Thoracic aorta (tissue), 2 donors: ENCODE measurements around the gene PAGR1. TPM values are rescaled to one million over a fixed set of nuclear protein-coding genes. Genes with fewer than 3 reads are reported as not detected.
"Not testable (repeated sequence)": the region's sequence is repeated elsewhere in the genome, so short reads cannot be mapped to it uniquely, and the experiment has no call there.

Experiments
- ATAC-seq: fragments of 150-250 bp; one replicate; pipeline ENCODE4 v1.8.0; 2017; ENCODE audit warnings: low read depth; ENCODE audit not compliant: insufficient number of reproducible peaks, low FRiP score
- DNase-seq: peaks from one replicate; pipeline ENCODE4 v3.0.0-alpha.2; 2020; ENCODE audit warnings: low spot score
- H3K27ac ChIP-seq, 2 donors: fragments of 200-600 bp; sonication (generic); 1 replicate in 1 of 2; 2 replicates in 1 of 2; pipeline ENCODE4 v1.5.1; 2016; ENCODE audit warnings: mild to moderate bottlenecking in 2 of 2, moderate library complexity in 2 of 2
- H3K27me3 ChIP-seq: fragments of 200-600 bp; sonication (generic); replicated peaks from 2 replicates; pipeline ENCODE4 v1.6.0; 2016; ENCODE audit warnings: mild to moderate bottlenecking; ENCODE audit not compliant: insufficient read depth
- H3K36me3 ChIP-seq: fragments of 200-600 bp; sonication (generic); one replicate; pipeline ENCODE4 v1.5.1; 2016
- H3K4me1 ChIP-seq, 2 donors: fragments of 200-600 bp; sonication (generic); 1 replicate in 1 of 2; 2 replicates in 1 of 2; pipeline versions ENCODE4 v1.5.1 to v1.6.0; 2016; ENCODE audit warnings: low read depth in 2 of 2, mild to moderate bottlenecking in 1 of 2; ENCODE audit not compliant: control insufficient read depth in 1 of 2
- H3K4me3 ChIP-seq: fragments of 200-600 bp; sonication (generic); 2 replicates; pipeline ENCODE4 v1.5.1; 2016; ENCODE audit warnings: mild to moderate bottlenecking
- H3K9me3 ChIP-seq: fragments of 200-600 bp; sonication (generic); 2 replicates; pipeline ENCODE4 v1.5.1; 2016
- CTCF ChIP-seq: fragments of 200-600 bp; sonication (generic); IDR thresholded peaks from one replicate; pipeline ENCODE4 v1.5.1; 2019; ENCODE audit warnings: antibody characterized with exemption
- total RNA-seq, 2 donors: library from RNA; depleted of rRNA; stranded (reverse); fragments of >200 nt; gene quantifications; one replicate each; pipeline versions ENCODE4 v1.1.0 to v1.2.3, GENCODE V29; 2016

Gene PAGR1
- total RNA-seq, 2 donors from 2014 or later, result 40.8 to 45.2 TPM

- Histone ChIP-seq H3K27me3 (no peaks in the 10 kb centered on the region), H3K9me3 (no peaks in the 10 kb centered on the region), H3K36me3 (peaks cover 6% of the 10 kb centered on the region), H3K27ac (no peak overlapping the region), H3K4me3 (no peak overlapping the region), H3K4me1 (peaks cover 9 to 33% of the 10 kb centered on the region in 2 donors)
- DNase-seq (no peak), ATAC-seq (no peak)
- TF ChIP-seq CTCF, result no peak
These were observed 48.3 kb downstream of the PAGR1 start for GRCh38 chr16:29864205-29864604.

GRCh38 chr16:29868396-29869009 lies 52.6 kb downstream of the PAGR1 start:
- DNase-seq, result no peak
- no peaks in the 10 kb centered on the region for H3K27me3 ChIP-seq
- ATAC-seq, result no peak
- TF ChIP-seq CTCF, result no peak
- H3K4me1 ChIP-seq, result peaks cover 0 to 4% of the 10 kb centered on the region in 2 donors
- no peaks in the 10 kb centered on the region for H3K36me3 ChIP-seq
- no peaks in the 10 kb centered on the region for H3K9me3 ChIP-seq
- no peak overlapping the region for H3K4me3 ChIP-seq
- H3K27ac ChIP-seq, result no peak overlapping the region

- H3K4me3 ChIP-seq, ATAC-seq, DNase-seq, H3K27ac ChIP-seq, H3K9me3 ChIP-seq, H3K36me3 ChIP-seq, H3K4me1 ChIP-seq, H3K27me3 ChIP-seq: not testable (repeated sequence)
These were observed 53.1 kb downstream of the PAGR1 start for GRCh38 chr16:29869067-29869466.

Other genes with a start within 250 kb of the PAGR1 start
- 10 to 100 TPM in 1 of 2 donors, 1 to 10 TPM in 1; 1.1 to 10.2 TPM for gene SPN, start 152.9 kb upstream of the PAGR1 start, total RNA-seq
- 1 to 10 TPM in 1 of 2 donors, under 1 TPM in 1; 0.95 to 1.3 TPM for gene QPRT, start 137.0 kb upstream of the PAGR1 start, total RNA-seq
- 1 to 10 TPM; 2.8 to 3.4 TPM for gene C16orf54, start 70.2 kb upstream of the PAGR1 start, total RNA-seq
- gene ZG16, start 37.9 kb upstream of the PAGR1 start, total RNA-seq, result not detected
- gene KIF22, start 25.4 kb upstream of the PAGR1 start, total RNA-seq, result 10 to 100 TPM; 11.4 to 15.2 TPM
- gene MAZ, start 9.6 kb upstream of the PAGR1 start, total RNA-seq, result 10 to 100 TPM; 73.0 to 99.4 TPM
- gene PRRT2, start 4.0 kb upstream of the PAGR1 start, total RNA-seq, result 10 to 100 TPM; 39.4 to 40.8 TPM
- gene MVP, start 4.3 kb downstream of the PAGR1 start, total RNA-seq, result 100 to 1,000 TPM; 175 to 190 TPM
- 100 to 1,000 TPM in 1 of 2 donors, 10 to 100 TPM in 1; 92.1 to 107 TPM for gene CDIPT, start 47.1 kb downstream of the PAGR1 start, total RNA-seq
- gene SEZ6L2, start 83.4 kb downstream of the PAGR1 start, total RNA-seq, result 1 to 10 TPM in 1 of 2 donors, under 1 TPM in 1; 0.63 to 1.4 TPM
- gene ASPHD1, start 84.3 kb downstream of the PAGR1 start, total RNA-seq, result under 1 TPM in 1 of 2 donors, not detected in 1; 0.27 TPM
- gene KCTD13, start 110.1 kb downstream of the PAGR1 start, total RNA-seq, result 10 to 100 TPM; 29.2 to 37.1 TPM
- 100 to 1,000 TPM in 1 of 2 donors, 10 to 100 TPM in 1; 79.7 to 161 TPM for gene TMEM219, start 145.9 kb downstream of the PAGR1 start, total RNA-seq
- gene TAOK2, start 157.7 kb downstream of the PAGR1 start, total RNA-seq, result 10 to 100 TPM; 54.6 to 55.0 TPM
- gene HIRIP3, start 179.5 kb downstream of the PAGR1 start, total RNA-seq, result 10 to 100 TPM in 1 of 2 donors, 1 to 10 TPM in 1; 6.1 to 17.7 TPM
- 10 to 100 TPM; 67.4 to 81.8 TPM for gene INO80E, start 180.1 kb downstream of the PAGR1 start, total RNA-seq
- under 1 TPM in 1 of 2 donors, not detected in 1; 0.56 TPM for gene DOC2A, start 194.9 kb downstream of the PAGR1 start, total RNA-seq
- gene C16orf92, start 207.0 kb downstream of the PAGR1 start, total RNA-seq, result not detected
- gene TLCD3B, start 215.1 kb downstream of the PAGR1 start, total RNA-seq, result not detected
- gene ALDOA, start 249.6 kb downstream of the PAGR1 start, total RNA-seq, result 100 to 1,000 TPM; 569 to 841 TPM